ENCODE data around the gene MACROD2. TPM values are rescaled to one million over a fixed set of nuclear protein-coding genes. Genes with fewer than 3 reads are reported as not detected.

Gene MACROD2
- polyA plus RNA-seq, 1 donor from 2014 or later: 23.2 TPM

- TF ChIP-seq, protein P1, sequence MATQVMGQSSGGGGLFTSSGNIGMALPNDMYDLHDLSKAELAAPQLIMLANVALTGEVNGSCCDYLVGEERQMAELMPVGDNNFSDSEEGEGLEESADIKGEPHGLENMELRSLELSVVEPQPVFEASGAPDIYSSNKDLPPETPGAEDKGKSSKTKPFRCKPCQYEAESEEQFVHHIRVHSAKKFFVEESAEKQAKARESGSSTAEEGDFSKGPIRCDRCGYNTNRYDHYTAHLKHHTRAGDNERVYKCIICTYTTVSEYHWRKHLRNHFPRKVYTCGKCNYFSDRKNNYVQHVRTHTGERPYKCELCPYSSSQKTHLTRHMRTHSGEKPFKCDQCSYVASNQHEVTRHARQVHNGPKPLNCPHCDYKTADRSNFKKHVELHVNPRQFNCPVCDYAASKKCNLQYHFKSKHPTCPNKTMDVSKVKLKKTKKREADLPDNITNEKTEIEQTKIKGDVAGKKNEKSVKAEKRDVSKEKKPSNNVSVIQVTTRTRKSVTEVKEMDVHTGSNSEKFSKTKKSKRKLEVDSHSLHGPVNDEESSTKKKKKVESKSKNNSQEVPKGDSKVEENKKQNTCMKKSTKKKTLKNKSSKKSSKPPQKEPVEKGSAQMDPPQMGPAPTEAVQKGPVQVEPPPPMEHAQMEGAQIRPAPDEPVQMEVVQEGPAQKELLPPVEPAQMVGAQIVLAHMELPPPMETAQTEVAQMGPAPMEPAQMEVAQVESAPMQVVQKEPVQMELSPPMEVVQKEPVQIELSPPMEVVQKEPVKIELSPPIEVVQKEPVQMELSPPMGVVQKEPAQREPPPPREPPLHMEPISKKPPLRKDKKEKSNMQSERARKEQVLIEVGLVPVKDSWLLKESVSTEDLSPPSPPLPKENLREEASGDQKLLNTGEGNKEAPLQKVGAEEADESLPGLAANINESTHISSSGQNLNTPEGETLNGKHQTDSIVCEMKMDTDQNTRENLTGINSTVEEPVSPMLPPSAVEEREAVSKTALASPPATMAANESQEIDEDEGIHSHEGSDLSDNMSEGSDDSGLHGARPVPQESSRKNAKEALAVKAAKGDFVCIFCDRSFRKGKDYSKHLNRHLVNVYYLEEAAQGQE (IDR thresholded peaks at IDR 0.05; ENCODE audit: borderline replicate concordance): no peak
- TF ChIP-seq POLR2AphosphoS5 (IDR thresholded peaks at IDR 0.05) (no peak), EZH2 (IDR thresholded peaks at IDR 0.05; ENCODE audit: borderline replicate concordance, insufficient read depth, low read length, poor library complexity, severe bottlenecking) (no peak), TAF1 (IDR thresholded peaks at IDR 0.05; ENCODE audit: low read depth) (no peak), EP300 (conservative IDR thresholded peaks at IDR 0.05; ENCODE audit: poor library complexity, severe bottlenecking) (no peak), SMC3 (conservative IDR thresholded peaks at IDR 0.05; ENCODE audit: poor library complexity) (no peak), RAD21 (conservative IDR thresholded peaks at IDR 0.05) (no peak), MXI1 (conservative IDR thresholded peaks at IDR 0.05; ENCODE audit: poor library complexity, severe bottlenecking) (no peak)
- TF ChIP-seq, protein P2, sequence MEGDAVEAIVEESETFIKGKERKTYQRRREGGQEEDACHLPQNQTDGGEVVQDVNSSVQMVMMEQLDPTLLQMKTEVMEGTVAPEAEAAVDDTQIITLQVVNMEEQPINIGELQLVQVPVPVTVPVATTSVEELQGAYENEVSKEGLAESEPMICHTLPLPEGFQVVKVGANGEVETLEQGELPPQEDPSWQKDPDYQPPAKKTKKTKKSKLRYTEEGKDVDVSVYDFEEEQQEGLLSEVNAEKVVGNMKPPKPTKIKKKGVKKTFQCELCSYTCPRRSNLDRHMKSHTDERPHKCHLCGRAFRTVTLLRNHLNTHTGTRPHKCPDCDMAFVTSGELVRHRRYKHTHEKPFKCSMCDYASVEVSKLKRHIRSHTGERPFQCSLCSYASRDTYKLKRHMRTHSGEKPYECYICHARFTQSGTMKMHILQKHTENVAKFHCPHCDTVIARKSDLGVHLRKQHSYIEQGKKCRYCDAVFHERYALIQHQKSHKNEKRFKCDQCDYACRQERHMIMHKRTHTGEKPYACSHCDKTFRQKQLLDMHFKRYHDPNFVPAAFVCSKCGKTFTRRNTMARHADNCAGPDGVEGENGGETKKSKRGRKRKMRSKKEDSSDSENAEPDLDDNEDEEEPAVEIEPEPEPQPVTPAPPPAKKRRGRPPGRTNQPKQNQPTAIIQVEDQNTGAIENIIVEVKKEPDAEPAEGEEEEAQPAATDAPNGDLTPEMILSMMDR (IDR thresholded peaks at IDR 0.05; ENCODE audit: poor library complexity, severe bottlenecking): no peak
- Histone ChIP-seq H3K36me3 (ENCODE audit: insufficient read depth, low read length) (no peaks in the 10 kb centered on the region), H3K9ac (ENCODE audit: low read length) (no peak overlapping the region), H3K27me3 (ENCODE audit: insufficient read depth, low read depth, low read length) (no peaks in the 10 kb centered on the region), H4K20me1 (ENCODE audit: insufficient read depth) (no peaks in the 10 kb centered on the region), H3K79me2 (replicated peaks; ENCODE audit: insufficient read depth, low read length) (no peaks in the 10 kb centered on the region), H3K9me3 (ENCODE audit: low read length) (no peaks in the 10 kb centered on the region), H2AFZ (ENCODE audit: low read depth, low read length) (no peak overlapping the region), H3F3A (ENCODE audit: insufficient read depth, low read length, poor library complexity, severe bottlenecking) (no peaks in the 10 kb centered on the region), H3K4me3 (ENCODE audit: low read length) (no peak overlapping the region), H3K9me2 (ENCODE audit: insufficient read depth, low read length) (no peaks in the 10 kb centered on the region), H3K4me2 (ENCODE audit: low read length) (no peak overlapping the region), H3K27ac (ENCODE audit: low read length) (no peak overlapping the region)
These were observed 1852.0 kb downstream of the MACROD2 start for GRCh38 chr20:15847196-15847784.

DNA sequence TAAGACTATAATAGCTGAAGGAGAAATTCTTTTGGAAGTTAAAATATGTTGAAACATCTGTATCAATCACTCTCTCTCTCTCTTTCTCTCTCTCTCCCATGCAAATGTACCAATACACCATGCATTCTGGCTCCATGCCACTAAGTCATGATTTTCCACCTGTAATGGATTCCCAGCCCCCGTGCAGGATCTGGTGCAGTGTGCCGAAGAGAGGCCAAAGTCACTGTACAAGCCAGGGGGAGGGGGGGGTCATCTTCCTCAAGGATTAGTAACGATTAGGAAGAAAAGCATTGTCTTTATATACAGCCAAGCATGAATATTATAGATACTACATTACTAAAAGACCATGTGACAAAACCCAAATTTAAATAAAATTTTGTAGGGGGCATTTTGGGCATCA lies 1852.8 kb downstream of the MACROD2 start:
- no peaks in the 10 kb centered on the region for H3K9me3 ChIP-seq (ENCODE audit: low read length)
- H3K4me2 ChIP-seq (ENCODE audit: low read length): no peak overlapping the region
- H3K9me2 ChIP-seq (ENCODE audit: insufficient read depth, low read length): no peaks in the 10 kb centered on the region
- H3F3A ChIP-seq (ENCODE audit: insufficient read depth, low read length, poor library complexity, severe bottlenecking): no peaks in the 10 kb centered on the region
- no peak overlapping the region for H2AFZ ChIP-seq (ENCODE audit: low read depth, low read length)
- no peaks in the 10 kb centered on the region for H3K27me3 ChIP-seq (ENCODE audit: insufficient read depth, low read depth, low read length)
- H3K36me3 ChIP-seq (ENCODE audit: insufficient read depth, low read length): no peaks in the 10 kb centered on the region
- no peak overlapping the region for H3K4me3 ChIP-seq (ENCODE audit: low read length)
- no peak overlapping the region for H3K9ac ChIP-seq (ENCODE audit: low read length)
- no peak overlapping the region for H3K27ac ChIP-seq (ENCODE audit: low read length)
- TF ChIP-seq EZH2 (IDR thresholded peaks at IDR 0.05; ENCODE audit: borderline replicate concordance, insufficient read depth, low read length, poor library complexity, severe bottlenecking): no peak
- TF ChIP-seq, protein P2 (IDR thresholded peaks at IDR 0.05; ENCODE audit: poor library complexity, severe bottlenecking): no peak
- TF ChIP-seq POLR2AphosphoS5 (IDR thresholded peaks at IDR 0.05): no peak
- TF ChIP-seq SMC3 (conservative IDR thresholded peaks at IDR 0.05; ENCODE audit: poor library complexity): no peak
- TF ChIP-seq, protein P1 (IDR thresholded peaks at IDR 0.05; ENCODE audit: borderline replicate concordance): no peak
- no peak for TF ChIP-seq EP300 (conservative IDR thresholded peaks at IDR 0.05; ENCODE audit: poor library complexity, severe bottlenecking)
- no peak for TF ChIP-seq MXI1 (conservative IDR thresholded peaks at IDR 0.05; ENCODE audit: poor library complexity, severe bottlenecking)
- TF ChIP-seq RAD21 (conservative IDR thresholded peaks at IDR 0.05): no peak
- no peak for TF ChIP-seq TAF1 (IDR thresholded peaks at IDR 0.05; ENCODE audit: low read depth)
- H4K20me1 ChIP-seq (ENCODE audit: insufficient read depth): no peaks in the 10 kb centered on the region
- no peaks in the 10 kb centered on the region for H3K79me2 ChIP-seq (replicated peaks; ENCODE audit: insufficient read depth, low read length)
